Hypothalamus (tissue), 51 donors: ENCODE results near the gene CYP27B1.

Experiments
- DNase-seq, 51 donors: peaks; one replicate each; lab custom pipeline; 2025; lab: John Stamatoyannopoulos, UW

The CYP27B1 gene

GRCh38 chr12:57752668-57753000 is 14.2 kb downstream of the CYP27B1 start:
- DNase-seq = no peak

- peak; percentile 91 to 100 (median 100) for DNase-seq
These were observed 14.8 kb downstream of the CYP27B1 start, which contains the start of gene CDK4 for GRCh38 chr12:57751788-57752667. CDK4 (minus strand) TSS chr12:57752310; CDS start chr12:57751717, 593 bp downstream.

GRCh38 chr12:57751432-57751787 is 15.5 kb downstream of the CYP27B1 start:
- no peak for DNase-seq

GRCh38 chr12:57750561-57751431 is 16.1 kb downstream of the CYP27B1 start:
- no peak for DNase-seq

GRCh38 chr12:57749061-57749460 is 17.8 kb downstream of the CYP27B1 start:
- DNase-seq = no peak

- no peak for DNase-seq
These were observed 20.9 kb downstream of the CYP27B1 start for GRCh38 chr12:57746025-57746424.

- peak in 1 of 51 donors; percentile 45 for DNase-seq
These were observed 21.4 kb downstream of the CYP27B1 start for GRCh38 chr12:57745485-57745881.

GRCh38 chr12:57744777-57745484 is 21.9 kb downstream of the CYP27B1 start, which contains the start of gene TSPAN31:
TSPAN31 (plus strand) TSS chr12:57745039; CDS start chr12:57745155, 116 bp downstream.
- peak; percentile 34 to 99 (median 93) for DNase-seq

- peak in 28 of 51 donors; percentile 47 to 84 (median 64) for DNase-seq
These were observed 22.6 kb downstream of the CYP27B1 start for GRCh38 chr12:57744194-57744776.

GRCh38 chr12:57743769-57744168 is 23.1 kb downstream of the CYP27B1 start:
- no peak for DNase-seq

GRCh38 chr12:57741844-57742738 is 24.8 kb downstream of the CYP27B1 start:
- no peak for DNase-seq

GRCh38 chr12:57741413-57741789 is 25.5 kb downstream of the CYP27B1 start:
- DNase-seq = no peak

GRCh38 chr12:57740656-57741412 is 26.0 kb downstream of the CYP27B1 start:
- peak in 13 of 51 donors; percentile 7 to 63 (median 27) for DNase-seq

GRCh38 chr12:57739914-57740538 is 26.9 kb downstream of the CYP27B1 start:
- peak in 3 of 51 donors; percentile 20 to 31 (median 30) for DNase-seq

GRCh38 chr12:57739387-57739786 is 27.5 kb downstream of the CYP27B1 start:
- DNase-seq = peak in 1 of 51 donors; percentile 14

GRCh38 chr12:57738661-57739237 is 28.1 kb downstream of the CYP27B1 start, which contains the start of gene AGAP2:
AGAP2 (minus strand) TSS chr12:57738742; CDS start chr12:57738246, 496 bp downstream.
- peak in 22 of 51 donors; percentile 13 to 60 (median 30) for DNase-seq
